Glomerular visceral epithelial cell (primary cell): Measurements from ENCODE around the gene IMMP2L.
"Not testable (repeated sequence)": the region's sequence is repeated elsewhere in the genome, so short reads cannot be mapped to it uniquely, and the experiment has no call there.

ENCODE experiments used
- DNase-seq: peaks from one replicate; pipeline ENCODE4 v3.0.0-alpha.2; 2016; ENCODE audit errors: extremely low spot score

Gene IMMP2L

GRCh38 chr7:111339006-111339405 lies 223.3 kb downstream of the IMMP2L start:
- DNase-seq = no peak

- no peak for DNase-seq
Observed at GRCh38 chr7:111333010-111333409, 229.3 kb downstream of the IMMP2L start.

GRCh38 chr7:111330235-111330523 lies 232.1 kb downstream of the IMMP2L start:
- no peak for DNase-seq

GRCh38 chr7:111329367-111330234 lies 232.7 kb downstream of the IMMP2L start:
- DNase-seq = no peak

- no peak for DNase-seq
Observed at GRCh38 chr7:111328487-111328886, 233.8 kb downstream of the IMMP2L start.

- no peak for DNase-seq
Observed at GRCh38 chr7:111324776-111325175, 237.5 kb downstream of the IMMP2L start.

- DNase-seq = no peak
Observed at GRCh38 chr7:111324228-111324627, 238.1 kb downstream of the IMMP2L start.

GRCh38 chr7:111323670-111324069 lies 238.6 kb downstream of the IMMP2L start:
- DNase-seq = not testable (repeated sequence)

GRCh38 chr7:111320133-111320532 lies 242.2 kb downstream of the IMMP2L start:
- DNase-seq = no peak

- DNase-seq = no peak
Observed at GRCh38 chr7:111312966-111313365, 249.3 kb downstream of the IMMP2L start.

- no peak for DNase-seq
Observed at GRCh38 chr7:111308691-111309090, 253.6 kb downstream of the IMMP2L start.

GRCh38 chr7:111301891-111302290 lies 260.4 kb downstream of the IMMP2L start:
- no peak for DNase-seq

GRCh38 chr7:111294494-111294893 lies 267.8 kb downstream of the IMMP2L start:
- DNase-seq = no peak

- no peak for DNase-seq
Observed at GRCh38 chr7:111292026-111292470, 270.2 kb downstream of the IMMP2L start.

GRCh38 chr7:111290982-111291381 lies 271.3 kb downstream of the IMMP2L start:
- no peak for DNase-seq

GRCh38 chr7:111290419-111290818 lies 271.9 kb downstream of the IMMP2L start:
- no peak for DNase-seq

GRCh38 chr7:111288441-111288840 lies 273.9 kb downstream of the IMMP2L start:
- DNase-seq = not testable (repeated sequence)

- DNase-seq = no peak
Observed at GRCh38 chr7:111282626-111283025, 279.7 kb downstream of the IMMP2L start.

- no peak for DNase-seq
Observed at GRCh38 chr7:111274857-111275256, 287.4 kb downstream of the IMMP2L start.

- no peak for DNase-seq
Observed at GRCh38 chr7:111272092-111272491, 290.2 kb downstream of the IMMP2L start.

- not testable (repeated sequence) for DNase-seq
Observed at GRCh38 chr7:111270794-111271193, 291.5 kb downstream of the IMMP2L start.

- DNase-seq = no peak
Observed at GRCh38 chr7:111268941-111269340, 293.4 kb downstream of the IMMP2L start.

GRCh38 chr7:111266613-111267012 lies 295.7 kb downstream of the IMMP2L start:
- peak; percentile 1 for DNase-seq

GRCh38 chr7:111265394-111265793 lies 296.9 kb downstream of the IMMP2L start:
- no peak for DNase-seq
